Calu3 (cell line): ENCODE results near the gene UNG. TPM values are rescaled to one million over a fixed set of nuclear protein-coding genes. Genes with fewer than 3 reads are reported as not detected.
"Not testable (repeated sequence)": the region's sequence is repeated elsewhere in the genome, so short reads cannot be mapped to it uniquely, and the experiment has no call there.

ENCODE experiments used
- BruUV-seq: library from RNA; stranded (reverse); fragments of 400-500 nt; replicated peaks from 2 replicates; lab custom pipeline; 2021; lab: Mats Ljungman, UMichigan
- CTCF ChIA-PET: fragments of 300-600 bp; sonication (Branson Sonifier 250); formaldehyde crosslinking; loops from one replicate; lab custom pipeline; 2022; ENCODE audit warnings: antibody characterized with exemption; lab: Charles Lee
- DNase-seq: peaks from one replicate; pipeline ENCODE4 v3.0.0; 2022
- H3K27ac Mint-ChIP-seq: one replicate; pipeline ENCODE4 v1.8.0; 2022; ENCODE audit warnings: mixed read lengths; ENCODE audit not compliant: unreplicated experiment
- H3K27me3 Mint-ChIP-seq: one replicate; pipeline ENCODE4 v1.8.0; 2022; ENCODE audit warnings: mixed read lengths; ENCODE audit not compliant: unreplicated experiment
- H3K36me3 Mint-ChIP-seq: one replicate; pipeline ENCODE4 v1.8.0; 2022; ENCODE audit warnings: mild to moderate bottlenecking, moderate library complexity, mixed read lengths; ENCODE audit not compliant: insufficient read depth, unreplicated experiment
- H3K4me1 Mint-ChIP-seq: one replicate; pipeline ENCODE4 v1.8.0; 2022; ENCODE audit warnings: mild to moderate bottlenecking, low read depth, mixed read lengths; ENCODE audit not compliant: unreplicated experiment
- H3K4me3 Mint-ChIP-seq: one replicate; pipeline ENCODE4 v1.8.0; 2022; ENCODE audit warnings: mild to moderate bottlenecking, low read depth, moderate library complexity, mixed read lengths; ENCODE audit not compliant: unreplicated experiment
- H3K9me3 Mint-ChIP-seq: one replicate; pipeline ENCODE4 v1.8.0; 2022; ENCODE audit warnings: low read depth, mixed read lengths; ENCODE audit not compliant: unreplicated experiment
- intact Hi-C: fragments of 100-400 bp; cut with micrococcal nuclease; formaldehyde crosslinking; loops from one replicate; pipeline ENCODE4 v1.10.0; 2022; ENCODE audit not compliant: unreplicated experiment
- total RNA-seq: library from RNA; stranded (reverse); gene quantifications from 2 replicates; pipeline ENCODE4 v1.2.3, GENCODE V29; 2022
- TF ChIP-seq, protein P1 (sequence below): fragments of 200-600 bp; IDR thresholded peaks from one replicate; pipeline ENCODE4 v1.8.0; 2022; ENCODE audit warnings: antibody characterized with exemption; ENCODE audit not compliant: unreplicated experiment

Gene UNG
- total RNA-seq, 1 experiment from 2014 or later = 79.2 TPM

DNA sequence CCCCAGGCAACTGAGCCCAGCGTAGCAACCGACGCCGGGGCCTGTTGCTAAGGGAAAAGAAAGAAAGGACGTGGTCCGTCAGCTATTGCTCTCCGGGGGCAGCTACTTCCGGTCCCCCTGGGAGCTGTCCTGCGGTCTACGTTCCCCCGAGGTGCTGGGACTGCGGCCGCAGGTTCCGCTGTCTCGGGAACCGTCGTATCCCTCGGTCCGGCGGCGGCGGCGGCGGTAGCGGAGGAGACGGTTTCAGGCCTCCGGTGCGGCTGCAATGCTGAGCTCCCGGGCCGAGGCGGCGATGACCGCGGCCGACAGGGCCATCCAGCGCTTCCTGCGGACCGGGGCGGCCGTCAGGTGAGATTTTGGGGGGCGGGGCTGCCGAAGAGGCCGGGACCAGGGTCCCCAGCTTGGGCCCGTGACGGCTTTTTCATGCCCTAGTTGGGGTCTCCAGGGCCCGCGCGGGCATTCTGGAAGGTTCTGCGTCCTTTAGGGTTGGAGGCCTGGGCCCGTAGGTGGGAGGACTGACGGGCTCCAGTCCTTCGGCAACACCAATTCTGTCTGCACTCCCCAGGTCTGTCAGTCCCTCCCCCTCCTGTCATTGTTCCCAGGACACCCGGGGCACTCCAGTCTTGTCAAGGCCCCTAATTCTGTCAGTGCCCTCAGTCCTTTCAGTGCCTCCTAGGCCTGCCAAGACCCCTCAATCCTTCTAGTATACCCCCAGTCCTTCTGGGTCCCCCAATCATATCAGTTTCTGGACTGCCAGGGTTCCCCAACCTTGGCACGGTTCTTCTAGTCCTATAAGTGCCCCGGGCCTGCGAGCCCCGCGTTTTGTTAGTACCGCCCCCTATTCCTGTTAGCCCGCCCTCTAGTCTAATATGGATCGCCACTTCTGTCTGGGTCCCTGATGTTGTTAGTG lies 44.7 kb upstream of the UNG start, which contains the start of gene USP30:
TSS of gene USP30 (plus strand) at position 163 of the 910 bp plus-strand sequence. CDS start at position 266, 103 bp downstream.
- BruUV-seq = TSS peak; percentile 31
- Mint-ChIP-seq H3K4me3 (peak within 1 kb of the TSS; percentile 93), H3K9me3 (no peaks in the 10 kb centered on the region), H3K36me3 (peaks cover 21% of the 10 kb centered on the region), H3K27me3 (no peaks in the 10 kb centered on the region), H3K27ac (peak within 1 kb of the TSS; percentile 85), H3K4me1 (peaks cover 11% of the 10 kb centered on the region)
- intact Hi-C loops = loop anchor here (1.0 kb wide), 1 partner anchor 32 kb away; no protein-coding TSS in a partner anchor
- peak; percentile 90 for DNase-seq
- CTCF ChIA-PET = interaction anchor here (0.8 kb wide), 1 partner anchor 213 kb away, joined by 4 read pairs; no protein-coding TSS in a partner anchor
- TF ChIP-seq, protein P1, sequence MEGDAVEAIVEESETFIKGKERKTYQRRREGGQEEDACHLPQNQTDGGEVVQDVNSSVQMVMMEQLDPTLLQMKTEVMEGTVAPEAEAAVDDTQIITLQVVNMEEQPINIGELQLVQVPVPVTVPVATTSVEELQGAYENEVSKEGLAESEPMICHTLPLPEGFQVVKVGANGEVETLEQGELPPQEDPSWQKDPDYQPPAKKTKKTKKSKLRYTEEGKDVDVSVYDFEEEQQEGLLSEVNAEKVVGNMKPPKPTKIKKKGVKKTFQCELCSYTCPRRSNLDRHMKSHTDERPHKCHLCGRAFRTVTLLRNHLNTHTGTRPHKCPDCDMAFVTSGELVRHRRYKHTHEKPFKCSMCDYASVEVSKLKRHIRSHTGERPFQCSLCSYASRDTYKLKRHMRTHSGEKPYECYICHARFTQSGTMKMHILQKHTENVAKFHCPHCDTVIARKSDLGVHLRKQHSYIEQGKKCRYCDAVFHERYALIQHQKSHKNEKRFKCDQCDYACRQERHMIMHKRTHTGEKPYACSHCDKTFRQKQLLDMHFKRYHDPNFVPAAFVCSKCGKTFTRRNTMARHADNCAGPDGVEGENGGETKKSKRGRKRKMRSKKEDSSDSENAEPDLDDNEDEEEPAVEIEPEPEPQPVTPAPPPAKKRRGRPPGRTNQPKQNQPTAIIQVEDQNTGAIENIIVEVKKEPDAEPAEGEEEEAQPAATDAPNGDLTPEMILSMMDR = no peak

DNA sequence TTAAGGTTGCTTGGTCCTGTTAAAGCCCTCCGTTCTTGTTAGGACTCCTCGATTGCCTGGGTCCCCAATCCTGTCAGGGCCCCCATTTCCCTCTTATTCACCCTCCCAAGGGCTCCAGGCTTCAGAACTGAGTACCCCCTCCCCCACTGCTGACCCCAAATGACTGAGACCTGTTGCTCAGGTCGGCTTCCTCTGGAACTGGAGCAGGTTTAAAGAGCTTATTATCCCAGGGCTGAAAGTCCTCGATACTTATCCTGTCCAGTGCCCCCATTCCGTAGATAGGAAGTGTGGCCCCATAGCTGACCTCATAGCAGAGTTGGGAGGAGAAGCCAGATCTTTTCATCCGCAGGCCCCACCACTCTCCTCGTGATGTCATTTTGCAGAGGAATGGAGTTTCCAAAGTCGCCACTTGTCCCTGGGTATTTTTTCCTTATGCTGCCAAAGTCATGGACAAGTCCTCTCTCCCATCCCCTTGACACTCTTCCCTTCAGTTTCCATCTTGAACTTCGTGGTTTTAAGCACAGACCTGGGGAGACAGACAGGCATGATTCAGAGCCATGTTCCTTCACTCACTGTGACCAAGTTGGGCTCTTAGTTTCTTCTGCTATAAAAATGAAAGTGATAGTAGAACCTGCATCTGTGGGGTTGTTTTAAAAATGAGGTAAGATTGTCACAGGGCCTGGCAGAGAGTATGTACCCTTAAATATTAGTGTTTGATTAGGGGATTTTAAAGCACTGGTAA lies 43.8 kb upstream of the UNG start:
- Mint-ChIP-seq H3K4me3 (peak overlapping the region; percentile 93), H3K27ac (peak overlapping the region; percentile 85), H3K27me3 (no peaks in the 10 kb centered on the region), H3K36me3 (peaks cover 21% of the 10 kb centered on the region), H3K9me3 (no peaks in the 10 kb centered on the region), H3K4me1 (peaks cover 11% of the 10 kb centered on the region)
- TF ChIP-seq, protein P1 = no peak
- CTCF ChIA-PET = no interaction called here
- BruUV-seq = no TSS peak
- intact Hi-C loops = no loop called here
- DNase-seq = no peak

DNA sequence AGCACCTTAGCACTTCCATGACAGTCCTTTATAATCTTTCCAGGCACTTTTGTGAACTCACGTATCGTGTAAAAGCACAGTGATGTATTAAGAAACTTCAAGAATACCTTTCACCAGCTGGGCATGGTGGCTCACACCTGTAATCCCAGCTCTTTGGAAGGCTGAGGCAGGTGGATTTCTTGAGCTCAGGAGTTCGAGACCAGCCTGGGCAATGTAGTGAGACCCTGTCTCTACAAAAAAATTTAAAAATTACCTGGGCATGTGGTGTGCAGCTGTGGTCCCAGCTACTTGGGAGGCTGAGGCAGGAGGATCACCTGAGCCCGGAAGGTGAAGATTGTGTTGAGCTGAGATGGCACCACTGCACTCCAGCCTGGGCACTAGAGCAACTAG lies 43.3 kb upstream of the UNG start:
- intact Hi-C loops, H3K27me3 Mint-ChIP-seq, BruUV-seq, CTCF ChIA-PET, H3K9me3 Mint-ChIP-seq, DNase-seq: not testable (repeated sequence)
- Mint-ChIP-seq H3K4me1 (peaks cover 11% of the 10 kb centered on the region), H3K4me3 (peak overlapping the region; percentile 93), H3K36me3 (peaks cover 21% of the 10 kb centered on the region), H3K27ac (peak overlapping the region; percentile 85)

DNA sequence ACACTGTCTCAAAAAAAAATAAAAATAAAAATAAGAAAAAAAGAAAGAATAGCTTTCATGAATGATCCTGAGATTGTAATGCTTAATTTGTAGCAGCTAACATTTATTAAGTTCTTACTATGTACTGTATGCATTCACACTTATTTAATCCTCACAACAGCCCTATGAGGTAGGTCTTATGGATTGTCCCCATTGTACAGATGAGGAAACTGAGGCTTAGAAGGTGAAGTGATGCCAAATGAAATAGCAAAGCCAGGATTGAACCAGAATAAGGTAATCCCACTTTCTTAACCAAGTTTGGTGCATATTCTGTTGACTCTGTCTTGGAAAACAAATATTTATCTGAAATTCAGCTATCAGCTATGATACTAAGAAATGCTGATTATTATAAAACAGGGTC lies 42.9 kb upstream of the UNG start:
- peaks cover 11% of the 10 kb centered on the region for H3K4me1 Mint-ChIP-seq
- H3K4me3 Mint-ChIP-seq = no peak overlapping the region
- intact Hi-C loops = no loop called here
- TF ChIP-seq, protein P1 = no peak
- no peaks in the 10 kb centered on the region for H3K27me3 Mint-ChIP-seq
- CTCF ChIA-PET = no interaction called here
- no peak overlapping the region for H3K27ac Mint-ChIP-seq
- peaks cover 21% of the 10 kb centered on the region for H3K36me3 Mint-ChIP-seq
- no peaks in the 10 kb centered on the region for H3K9me3 Mint-ChIP-seq
- no TSS peak for BruUV-seq
- DNase-seq = no peak
